ENCODE data around the gene ATOH8. TPM values are rescaled to one million over a fixed set of nuclear protein-coding genes. Genes with fewer than 3 reads are reported as not detected.

The ATOH8 gene
- total RNA-seq, 1 donor from 2014 or later, result 0.52 TPM

GRCh38 chr2:85759257-85759613 is 5.4 kb downstream of the ATOH8 start:
- TF ChIP-seq CTCF (conservative IDR thresholded peaks at IDR 0.05; ENCODE audit: low read depth, low read length), result no peak
- no peak overlapping the region for H3K4me3 ChIP-seq (ENCODE audit: low read depth, low read length)
- DNase-seq (ENCODE audit: low read depth), result no peak

GRCh38 chr2:85760371-85760770 is 6.6 kb downstream of the ATOH8 start:
- DNase-seq (ENCODE audit: low read depth), result no peak
- TF ChIP-seq CTCF (conservative IDR thresholded peaks at IDR 0.05; ENCODE audit: low read depth, low read length), result no peak
- H3K4me3 ChIP-seq (ENCODE audit: low read depth, low read length), result no peak overlapping the region

GRCh38 chr2:85760872-85761271 is 7.1 kb downstream of the ATOH8 start:
- DNase-seq (ENCODE audit: low read depth), result no peak
- no peak for TF ChIP-seq CTCF (conservative IDR thresholded peaks at IDR 0.05; ENCODE audit: low read depth, low read length)

GRCh38 chr2:85761512-85761944 is 7.7 kb downstream of the ATOH8 start:
- H3K4me3 ChIP-seq (ENCODE audit: low read depth, low read length), result no peak overlapping the region
- no peak for TF ChIP-seq CTCF (conservative IDR thresholded peaks at IDR 0.05; ENCODE audit: low read depth, low read length)
- DNase-seq (ENCODE audit: low read depth), result no peak

More at GRCh38 chr2:85760872-85761271, 7.1 kb downstream of the ATOH8 start:
- H3K4me3 ChIP-seq (ENCODE audit: low read depth, low read length), result no peak overlapping the region

- no peak for TF ChIP-seq CTCF (conservative IDR thresholded peaks at IDR 0.05; ENCODE audit: low read depth, low read length)
- no peak overlapping the region for H3K4me3 ChIP-seq (ENCODE audit: low read depth, low read length)
- DNase-seq (ENCODE audit: low read depth), result no peak
These were observed 8.2 kb downstream of the ATOH8 start for GRCh38 chr2:85761946-85762345.

- H3K4me3 ChIP-seq (ENCODE audit: low read depth, low read length), result no peak overlapping the region
- DNase-seq (ENCODE audit: low read depth), result no peak
- no peak for TF ChIP-seq CTCF (conservative IDR thresholded peaks at IDR 0.05; ENCODE audit: low read depth, low read length)
These were observed 9.3 kb downstream of the ATOH8 start for GRCh38 chr2:85763132-85763531.

- DNase-seq (ENCODE audit: low read depth), result no peak
- no peak for TF ChIP-seq CTCF (conservative IDR thresholded peaks at IDR 0.05; ENCODE audit: low read depth, low read length)
- H3K4me3 ChIP-seq (ENCODE audit: low read depth, low read length), result no peak overlapping the region
These were observed 10.0 kb downstream of the ATOH8 start for GRCh38 chr2:85763831-85764230.

Data from epithelial cell of proximal tubule (primary cell).